ENCODE results near the gene CRCP.

DNA sequence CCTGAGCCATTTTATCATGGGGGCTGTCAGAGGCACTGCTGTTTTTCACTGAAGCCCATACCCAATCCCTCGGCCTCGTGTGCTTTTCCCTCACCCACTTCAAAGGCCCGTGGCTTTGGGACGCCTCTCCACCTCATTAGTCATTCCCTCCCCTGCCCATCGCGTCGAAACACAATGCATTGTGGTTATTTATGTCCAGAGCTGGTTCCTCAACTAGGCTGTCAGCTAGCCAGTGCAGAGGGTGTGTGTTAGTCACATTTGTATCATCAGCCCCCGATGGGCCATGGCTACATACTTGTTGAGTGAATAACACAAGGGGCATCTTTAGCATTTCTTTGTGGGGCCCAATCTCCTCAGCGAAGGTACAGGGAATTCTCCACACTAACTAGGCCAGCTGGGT lies 3.8 kb upstream of the CRCP start:
- TF ChIP-seq, protein P1, sequence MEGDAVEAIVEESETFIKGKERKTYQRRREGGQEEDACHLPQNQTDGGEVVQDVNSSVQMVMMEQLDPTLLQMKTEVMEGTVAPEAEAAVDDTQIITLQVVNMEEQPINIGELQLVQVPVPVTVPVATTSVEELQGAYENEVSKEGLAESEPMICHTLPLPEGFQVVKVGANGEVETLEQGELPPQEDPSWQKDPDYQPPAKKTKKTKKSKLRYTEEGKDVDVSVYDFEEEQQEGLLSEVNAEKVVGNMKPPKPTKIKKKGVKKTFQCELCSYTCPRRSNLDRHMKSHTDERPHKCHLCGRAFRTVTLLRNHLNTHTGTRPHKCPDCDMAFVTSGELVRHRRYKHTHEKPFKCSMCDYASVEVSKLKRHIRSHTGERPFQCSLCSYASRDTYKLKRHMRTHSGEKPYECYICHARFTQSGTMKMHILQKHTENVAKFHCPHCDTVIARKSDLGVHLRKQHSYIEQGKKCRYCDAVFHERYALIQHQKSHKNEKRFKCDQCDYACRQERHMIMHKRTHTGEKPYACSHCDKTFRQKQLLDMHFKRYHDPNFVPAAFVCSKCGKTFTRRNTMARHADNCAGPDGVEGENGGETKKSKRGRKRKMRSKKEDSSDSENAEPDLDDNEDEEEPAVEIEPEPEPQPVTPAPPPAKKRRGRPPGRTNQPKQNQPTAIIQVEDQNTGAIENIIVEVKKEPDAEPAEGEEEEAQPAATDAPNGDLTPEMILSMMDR (IDR thresholded peaks at IDR 0.05): no peak
- TF ChIP-seq POLR2A (IDR thresholded peaks at IDR 0.05): no peak
- no peak for TF ChIP-seq EP300 (IDR thresholded peaks at IDR 0.05; ENCODE audit: low read depth)
- TF ChIP-seq POLR2AphosphoS5 (IDR thresholded peaks at IDR 0.05): no peak

Data from transverse colon (tissue), 4 donors.